KOPT-K1 (cell line): ENCODE measurements around the gene MAP4K2.

Source experiments
- H3K27ac ChIP-seq: fragments of 200-600 bp; sonication (generic); 2 replicates; pipeline ENCODE4 v1.5.1; 2016; ENCODE audit warnings: antibody characterized with exemption, mild to moderate bottlenecking, low read depth, low read length; ENCODE audit not compliant: poor library complexity, severe bottlenecking
- H3K36me3 ChIP-seq: fragments of 200-600 bp; sonication (generic); 2 replicates; pipeline ENCODE4 v1.5.1; 2017; ENCODE audit warnings: antibody characterized with exemption, mild to moderate bottlenecking, low read length, moderate library complexity; ENCODE audit not compliant: insufficient read depth
- H3K9me3 ChIP-seq: fragments of 200-600 bp; sonication (generic); 2 replicates; pipeline ENCODE4 v1.5.1; 2017; ENCODE audit warnings: antibody characterized with exemption, low read length, mild to moderate bottlenecking; ENCODE audit not compliant: insufficient read depth, poor library complexity, severe bottlenecking

The MAP4K2 gene

DNA sequence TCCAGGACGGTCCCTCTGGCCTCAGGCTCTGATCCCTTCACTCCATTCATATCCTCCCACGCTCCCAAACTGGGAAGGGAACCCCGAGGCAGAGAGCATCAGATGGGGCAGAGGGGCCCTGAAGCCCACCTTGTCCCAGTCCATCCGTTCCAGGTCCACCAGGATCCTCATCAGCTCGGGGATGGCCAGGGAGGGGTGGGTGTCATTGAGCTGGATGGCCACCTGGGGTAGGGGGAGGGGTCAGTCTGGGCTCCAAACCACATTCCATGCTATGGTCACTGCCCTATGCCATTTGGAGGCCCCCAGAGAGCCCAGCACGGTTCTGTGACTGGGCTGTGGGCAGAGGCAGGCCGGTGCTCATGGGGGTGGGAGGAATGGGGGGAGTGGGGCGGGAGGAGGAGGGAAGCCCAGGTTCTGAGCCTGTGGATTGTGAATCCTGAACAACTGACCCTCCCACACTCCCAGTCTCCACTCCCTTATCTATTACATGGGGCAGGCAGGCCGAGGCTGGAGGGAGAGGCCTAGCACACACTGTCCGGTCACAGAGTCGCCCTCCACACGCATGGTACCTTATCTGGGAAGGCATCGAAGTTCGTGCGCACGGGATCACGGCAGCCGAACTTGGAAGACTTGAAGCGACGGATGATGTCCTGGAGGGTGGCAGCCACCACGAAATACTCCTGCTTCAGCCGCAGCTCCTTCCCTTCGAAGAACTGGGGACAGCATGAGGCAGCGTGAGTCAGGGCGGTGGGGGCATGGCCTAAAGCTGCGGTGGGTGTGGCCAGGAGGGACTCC is 48.7 kb downstream of the MAP4K2 start:
- H3K36me3 ChIP-seq = peaks cover 10% of the 10 kb centered on the region; the same call in 1 of the 2 replicates
- no peak overlapping the region for H3K27ac ChIP-seq
- H3K9me3 ChIP-seq = no peaks in the 10 kb centered on the region

DNA sequence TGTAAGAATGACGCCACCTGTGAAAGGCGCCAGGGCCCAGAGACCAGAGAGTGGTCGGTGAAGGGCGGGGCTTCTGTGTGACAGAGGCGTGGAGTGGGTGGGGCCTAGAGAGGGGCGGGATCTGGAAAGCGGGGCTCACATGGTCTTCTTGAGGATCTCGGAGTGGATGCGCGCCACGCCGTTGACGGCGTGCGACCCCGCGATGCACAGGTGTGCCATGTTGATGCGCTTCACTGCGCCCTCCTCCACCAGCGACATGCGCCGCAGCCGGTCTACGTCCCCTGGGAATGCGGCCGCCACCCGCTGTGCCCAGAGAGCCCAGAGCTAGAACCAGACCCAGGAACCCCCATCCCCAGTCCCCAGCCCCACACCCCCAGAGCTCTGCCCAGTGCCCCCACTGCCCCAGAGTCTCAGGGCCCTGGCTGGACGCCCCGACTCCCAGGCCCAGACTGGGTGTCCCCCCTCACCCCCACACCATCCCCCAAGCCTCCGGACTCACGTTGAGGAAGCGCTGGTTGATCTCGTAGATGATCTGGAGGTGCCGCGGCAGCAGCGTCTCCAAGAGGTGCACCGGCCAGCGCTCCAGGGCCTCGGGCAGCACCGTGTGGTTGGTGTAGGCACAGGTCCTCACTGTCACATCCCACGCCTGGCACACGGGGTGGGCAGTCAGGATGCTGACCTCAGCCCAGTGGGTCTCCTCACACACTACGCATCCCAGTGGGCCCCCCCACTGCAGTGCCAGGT is 49.5 kb downstream of the MAP4K2 start:
- Histone ChIP-seq H3K27ac (no peak overlapping the region), H3K36me3 (peaks cover 10% of the 10 kb centered on the region; the same call in 1 of the 2 replicates), H3K9me3 (no peaks in the 10 kb centered on the region)

- Histone ChIP-seq H3K36me3 (peaks cover 10% of the 10 kb centered on the region; the same call in 1 of the 2 replicates), H3K27ac (no peak overlapping the region), H3K9me3 (no peaks in the 10 kb centered on the region)
Observed at GRCh38 chr11:64753019-64753379, 50.0 kb downstream of the MAP4K2 start.

- Histone ChIP-seq H3K9me3 (no peaks in the 10 kb centered on the region), H3K27ac (no peak overlapping the region)
Observed at GRCh38 chr11:64752175-64752970, 50.6 kb downstream of the MAP4K2 start.

GRCh38 chr11:64751580-64751979 is 51.4 kb downstream of the MAP4K2 start:
- Histone ChIP-seq H3K27ac (no peak overlapping the region), H3K36me3 (peaks cover 10% of the 10 kb centered on the region; the same call in 1 of the 2 replicates)

More at GRCh38 chr11:64752175-64752970, 50.6 kb downstream of the MAP4K2 start:
- H3K36me3 ChIP-seq = peaks cover 10% of the 10 kb centered on the region; the same call in 1 of the 2 replicates

GRCh38 chr11:64751136-64751535 is 51.9 kb downstream of the MAP4K2 start:
- Histone ChIP-seq H3K36me3 (peaks cover 10% of the 10 kb centered on the region; the same call in 1 of the 2 replicates), H3K9me3 (no peaks in the 10 kb centered on the region), H3K27ac (no peak overlapping the region)

More at GRCh38 chr11:64751580-64751979, 51.4 kb downstream of the MAP4K2 start:
- H3K9me3 ChIP-seq = no peaks in the 10 kb centered on the region

- no peak overlapping the region for H3K27ac ChIP-seq
- peaks cover 10% of the 10 kb centered on the region; the same call in 1 of the 2 replicates for H3K36me3 ChIP-seq
- H3K9me3 ChIP-seq = no peaks in the 10 kb centered on the region
Observed at GRCh38 chr11:64750361-64751054, 52.5 kb downstream of the MAP4K2 start.

DNA sequence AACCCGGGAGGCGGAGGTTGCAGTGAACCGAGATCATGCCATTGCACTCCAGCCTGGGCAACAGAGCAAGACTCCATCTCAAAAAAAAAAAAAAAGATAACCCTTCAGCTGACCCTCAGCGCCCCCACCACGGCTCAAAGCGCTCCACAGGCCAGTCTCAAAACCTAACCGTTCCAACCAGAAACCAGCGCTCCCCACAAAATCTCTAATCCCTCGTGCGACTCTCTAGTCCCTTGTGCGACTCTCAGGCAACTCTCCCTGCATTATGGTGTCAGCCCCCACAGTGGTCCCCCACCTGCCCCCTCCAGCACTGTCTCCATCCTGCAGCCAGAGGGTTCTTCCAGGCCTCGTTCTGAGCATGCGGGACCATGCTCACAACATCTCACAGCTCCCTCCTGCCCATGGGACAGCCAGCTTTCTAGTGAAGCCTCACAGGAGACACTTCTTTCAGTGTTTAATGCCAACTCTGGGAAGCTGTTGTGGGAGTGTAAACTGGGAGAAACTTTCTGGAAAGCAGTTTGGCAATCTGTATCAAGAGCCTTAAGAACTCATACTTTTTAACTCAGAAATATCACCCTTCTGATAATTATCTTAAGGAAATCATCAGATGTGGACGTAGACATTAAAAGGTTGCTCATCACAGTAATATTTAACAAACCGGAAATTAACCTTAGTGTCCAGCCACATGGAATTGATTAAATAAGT is 54.9 kb downstream of the MAP4K2 start:
- Histone ChIP-seq H3K9me3 (no peaks in the 10 kb centered on the region), H3K36me3 (peaks cover 10% of the 10 kb centered on the region; the same call in 1 of the 2 replicates), H3K27ac (peak overlapping the region; percentile 13)

DNA sequence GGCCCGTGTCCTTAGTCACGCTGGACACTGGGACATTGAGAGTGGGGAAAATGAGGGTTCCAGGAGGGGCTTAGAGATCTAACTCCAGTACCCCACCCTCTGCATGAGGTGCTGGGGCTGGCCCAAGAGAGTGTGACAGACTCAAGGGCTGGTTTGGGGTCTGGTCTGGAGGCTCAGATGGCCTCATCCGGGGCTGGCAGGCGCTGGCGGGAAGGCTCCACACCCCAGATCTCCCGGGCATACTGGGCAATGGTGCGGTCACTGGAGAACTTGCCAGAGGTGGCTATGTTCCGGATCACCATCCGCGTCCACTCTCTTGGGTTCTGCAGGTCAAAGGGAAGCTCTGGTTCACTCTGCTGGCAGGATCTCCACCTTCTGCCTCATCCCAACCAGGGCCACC is 56.5 kb downstream of the MAP4K2 start:
- peaks cover 4% of the 10 kb centered on the region; the same call in 1 of the 2 replicates for H3K36me3 ChIP-seq
- H3K9me3 ChIP-seq = no peaks in the 10 kb centered on the region
- H3K27ac ChIP-seq = peak overlapping the region; percentile 98

DNA sequence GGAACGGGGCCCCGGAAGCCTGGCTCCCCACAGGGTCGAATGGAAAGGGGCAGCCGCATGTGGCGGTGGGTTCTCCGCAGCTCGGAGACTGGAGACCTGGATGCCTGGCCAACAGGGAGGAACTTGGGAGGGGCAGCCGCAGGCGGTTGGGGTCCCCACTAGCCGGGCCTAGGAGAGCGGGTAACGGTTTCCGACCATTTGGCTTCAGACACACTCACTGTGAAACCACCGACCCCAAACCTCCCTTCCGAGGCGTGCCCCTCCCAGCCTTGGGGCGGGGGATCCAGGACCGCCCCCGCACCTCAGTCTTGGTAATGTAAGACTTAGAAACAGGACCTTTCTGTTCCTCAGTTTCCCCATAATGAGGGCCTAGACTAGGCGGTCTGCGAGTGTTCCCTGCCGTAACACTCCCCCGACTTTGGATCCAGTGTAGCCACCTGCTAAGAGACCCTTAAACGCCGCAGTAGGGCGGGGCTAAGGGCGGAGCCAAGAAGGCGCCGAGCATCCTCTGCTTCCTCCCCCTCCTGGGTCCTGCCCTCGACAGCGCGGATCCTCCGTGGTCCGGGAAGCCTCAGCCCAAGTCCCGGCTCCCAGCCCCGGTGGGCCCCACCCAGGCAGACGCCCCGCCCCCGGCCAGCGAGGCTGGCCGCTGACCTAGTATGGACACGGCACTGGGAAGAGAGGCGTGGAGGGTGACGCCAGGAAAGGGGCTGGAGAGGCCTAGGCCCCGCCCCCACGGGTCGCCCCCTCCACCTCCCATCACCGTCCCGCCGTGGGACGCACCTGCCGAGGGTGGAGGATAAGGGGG is 57.3 kb downstream of the MAP4K2 start:
- Histone ChIP-seq H3K27ac (peak overlapping the region; percentile 98), H3K9me3 (no peaks in the 10 kb centered on the region), H3K36me3 (peaks cover 9% of the 10 kb centered on the region)

DNA sequence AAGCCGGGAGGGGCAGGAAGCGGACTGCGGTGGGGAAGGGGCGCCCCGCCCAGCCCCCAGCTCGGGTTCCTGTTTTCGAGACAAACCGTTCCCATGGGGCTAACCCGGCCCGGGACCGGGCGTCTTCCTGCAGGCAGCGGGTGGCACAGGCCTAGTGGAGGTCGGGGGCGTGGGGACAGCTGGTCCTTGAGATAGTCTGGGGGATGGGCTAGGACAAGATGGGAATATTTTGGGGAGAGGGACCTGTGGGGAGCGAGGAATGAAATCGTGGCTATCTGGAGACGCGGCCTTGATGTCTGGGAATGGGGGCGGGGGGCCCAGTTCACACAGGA is 57.9 kb downstream of the MAP4K2 start:
- H3K27ac ChIP-seq = peak overlapping the region; percentile 98

DNA sequence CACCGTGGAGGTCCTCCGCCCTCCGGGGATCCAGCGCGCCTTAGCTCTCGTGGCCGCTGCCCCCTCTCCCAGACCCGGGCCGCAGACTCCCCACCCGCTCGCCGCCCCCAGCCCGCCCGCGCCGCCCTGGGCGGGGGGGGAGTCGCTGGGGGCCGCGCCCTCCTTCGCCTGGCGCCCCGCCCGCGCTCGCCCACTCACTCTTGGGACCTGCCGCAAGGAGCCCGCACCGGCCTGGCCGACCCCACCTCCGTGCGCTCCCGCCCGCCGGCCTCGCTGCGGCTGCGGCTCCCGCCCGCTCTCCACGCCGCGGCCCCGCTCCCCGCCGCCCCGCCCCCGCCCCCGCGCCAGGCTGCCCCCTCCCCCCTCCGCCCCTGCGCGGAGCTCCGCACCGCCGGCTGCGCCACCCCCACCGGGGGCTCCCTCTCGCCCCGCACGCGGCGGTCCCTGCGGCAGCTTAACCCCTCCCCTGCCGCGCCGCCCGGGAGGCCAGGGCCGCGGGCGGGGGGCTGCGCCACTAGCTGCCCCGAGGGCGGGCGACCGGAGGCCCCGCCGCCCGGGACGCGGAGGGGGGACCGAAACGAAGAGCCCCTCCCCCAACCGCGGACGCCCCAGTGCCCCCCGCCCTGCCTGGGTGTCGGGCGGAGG is 58.3 kb downstream of the MAP4K2 start:
- peak overlapping the region; percentile 98 for H3K27ac ChIP-seq
- no peaks in the 10 kb centered on the region for H3K9me3 ChIP-seq
- peaks cover 20% of the 10 kb centered on the region for H3K36me3 ChIP-seq

More for the DNA sequence above, 57.9 kb downstream of the MAP4K2 start:
- H3K36me3 ChIP-seq = peaks cover 15% of the 10 kb centered on the region
- H3K9me3 ChIP-seq = no peaks in the 10 kb centered on the region
